ENCODE measurements around the gene ADGRD1.

Gene ADGRD1

DNA sequence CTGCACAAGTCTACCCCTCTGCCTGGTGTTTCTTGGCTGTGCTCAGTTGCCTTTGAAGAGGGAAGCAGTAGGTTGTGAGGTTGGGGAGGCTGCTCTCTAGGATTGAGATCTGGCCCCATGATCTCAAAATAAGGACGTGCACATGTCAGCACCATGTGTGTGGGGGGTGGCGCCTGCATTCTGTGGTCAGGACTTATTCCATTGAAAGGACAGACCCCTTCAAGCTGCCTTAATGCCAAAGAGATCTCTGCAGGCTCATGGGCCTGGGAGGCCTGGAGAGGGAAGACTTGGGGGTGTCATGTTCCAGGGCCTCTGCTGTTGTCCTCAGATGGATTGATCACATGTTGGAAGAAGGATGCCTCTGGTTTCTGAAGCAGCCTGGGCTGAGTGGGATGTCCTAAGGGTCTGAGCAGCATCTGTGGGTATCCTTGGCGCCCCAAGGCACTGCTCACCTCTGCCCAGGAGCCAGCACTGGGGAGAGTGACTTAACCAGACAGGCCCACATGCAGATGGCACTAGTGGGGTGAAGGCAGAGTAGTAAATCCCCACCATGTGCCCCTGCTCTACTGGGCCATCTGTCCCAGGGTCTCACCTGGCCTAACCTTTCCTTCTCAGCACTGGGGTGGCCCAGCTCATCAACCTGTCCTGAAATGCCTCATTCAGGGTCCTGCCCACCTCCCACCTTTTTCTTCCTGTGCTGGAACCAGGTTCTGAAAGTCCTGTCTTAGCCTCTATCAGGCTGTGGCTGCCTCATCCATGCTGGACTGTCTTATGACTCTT is 118.9 kb downstream of the ADGRD1 start:
- DNase-seq (ENCODE audit: low read depth in 2 of 2) = no peak

GRCh38 chr12:131074221-131075083 is 120.7 kb downstream of the ADGRD1 start:
- no peak for DNase-seq (ENCODE audit: low read depth in 2 of 2)

DNA sequence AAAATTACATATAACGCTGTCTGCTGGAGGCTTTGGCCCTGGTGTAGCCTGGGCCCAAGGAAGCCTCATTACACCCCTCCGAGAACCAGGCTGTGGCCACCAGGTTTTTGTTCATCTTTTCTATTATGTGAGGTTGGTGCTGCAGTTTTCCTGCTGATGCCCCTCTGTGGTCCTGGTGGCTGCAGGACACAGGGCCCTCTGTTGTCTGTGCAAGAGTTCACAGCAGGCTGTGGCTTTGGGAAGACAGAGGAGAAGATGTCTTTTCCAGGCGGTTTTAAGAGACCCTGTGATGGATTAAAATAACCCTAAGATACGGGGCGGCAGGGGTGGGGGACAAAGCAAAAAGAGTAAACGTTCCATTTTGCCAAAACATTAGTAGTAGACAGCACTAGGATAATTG is 121.5 kb downstream of the ADGRD1 start:
- DNase-seq (ENCODE audit: low read depth in 2 of 2) = no peak

- no peak for DNase-seq (ENCODE audit: low read depth in 2 of 2)
Observed at GRCh38 chr12:131075611-131076010, 121.9 kb downstream of the ADGRD1 start.

- no peak for DNase-seq (ENCODE audit: low read depth in 2 of 2)
Observed at GRCh38 chr12:131076296-131076695, 122.6 kb downstream of the ADGRD1 start.

GRCh38 chr12:131076791-131077747 is 123.4 kb downstream of the ADGRD1 start:
- DNase-seq (ENCODE audit: low read depth in 2 of 2) = no peak

DNA sequence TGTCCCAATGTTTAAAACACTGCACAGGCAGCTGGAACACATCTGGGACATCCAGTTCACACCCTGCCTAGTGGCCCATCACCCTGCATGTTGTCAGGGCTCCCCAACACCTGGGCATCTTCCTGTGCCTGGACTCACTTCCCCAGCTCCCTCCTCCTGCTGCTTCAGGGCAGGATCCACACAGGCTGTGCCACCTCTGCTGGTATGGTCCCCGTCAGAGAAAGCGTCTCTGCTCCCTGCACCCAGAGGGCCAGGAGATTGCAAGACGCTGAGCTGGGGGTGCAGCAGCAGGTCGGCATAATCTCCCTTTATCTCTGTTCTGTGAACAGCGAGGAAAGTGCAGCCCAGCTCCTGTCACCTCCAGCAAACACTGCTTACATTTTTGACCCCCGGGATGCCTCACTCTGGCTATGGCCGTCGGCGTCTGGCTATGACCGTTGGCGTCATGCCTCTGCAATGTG is 124.3 kb downstream of the ADGRD1 start:
- no peak for DNase-seq (ENCODE audit: low read depth in 2 of 2)

DNA sequence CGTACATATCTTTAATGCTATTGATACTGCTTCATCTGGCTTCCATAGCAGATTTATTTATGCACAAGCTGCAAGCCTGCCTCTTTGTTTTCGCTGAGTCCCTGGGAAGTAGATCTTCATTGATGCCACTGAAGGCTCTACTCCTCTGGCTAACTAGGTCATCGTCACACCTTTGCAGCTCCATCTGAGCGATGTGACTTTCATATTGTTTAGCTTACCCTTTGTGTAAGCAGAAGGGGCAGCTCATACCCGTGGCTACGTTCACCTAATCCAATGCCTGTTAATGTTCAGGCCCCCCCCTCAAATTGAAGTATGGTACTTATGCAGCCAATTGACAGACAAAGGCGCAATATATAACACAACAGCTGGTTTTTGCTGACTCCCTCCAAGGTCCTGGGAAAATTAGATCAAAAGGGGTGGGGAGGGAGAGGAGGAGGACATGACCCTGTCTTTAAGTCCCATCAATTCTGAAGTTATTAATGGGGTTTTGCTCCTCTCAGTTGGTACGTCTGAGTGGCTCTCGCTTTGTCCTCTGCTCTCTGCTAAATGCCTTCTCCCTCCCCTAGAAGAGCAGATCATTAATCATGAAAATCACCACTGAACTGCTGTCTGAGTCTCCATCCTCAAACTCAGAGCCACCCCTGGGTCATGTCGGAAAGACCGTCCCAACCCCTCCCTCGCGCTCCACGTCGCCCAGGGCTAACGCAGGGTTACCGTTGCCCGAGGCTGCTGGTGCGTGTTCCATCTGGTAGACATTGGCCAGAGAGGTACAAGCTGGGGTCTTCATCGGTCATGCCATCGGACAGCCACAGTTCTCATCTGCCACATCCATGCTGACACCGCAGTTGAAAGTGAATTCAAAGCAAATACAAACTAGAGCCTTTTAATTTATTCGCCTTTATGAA is 128.8 kb downstream of the ADGRD1 start:
- no peak for DNase-seq (ENCODE audit: low read depth in 2 of 2)

DNA sequence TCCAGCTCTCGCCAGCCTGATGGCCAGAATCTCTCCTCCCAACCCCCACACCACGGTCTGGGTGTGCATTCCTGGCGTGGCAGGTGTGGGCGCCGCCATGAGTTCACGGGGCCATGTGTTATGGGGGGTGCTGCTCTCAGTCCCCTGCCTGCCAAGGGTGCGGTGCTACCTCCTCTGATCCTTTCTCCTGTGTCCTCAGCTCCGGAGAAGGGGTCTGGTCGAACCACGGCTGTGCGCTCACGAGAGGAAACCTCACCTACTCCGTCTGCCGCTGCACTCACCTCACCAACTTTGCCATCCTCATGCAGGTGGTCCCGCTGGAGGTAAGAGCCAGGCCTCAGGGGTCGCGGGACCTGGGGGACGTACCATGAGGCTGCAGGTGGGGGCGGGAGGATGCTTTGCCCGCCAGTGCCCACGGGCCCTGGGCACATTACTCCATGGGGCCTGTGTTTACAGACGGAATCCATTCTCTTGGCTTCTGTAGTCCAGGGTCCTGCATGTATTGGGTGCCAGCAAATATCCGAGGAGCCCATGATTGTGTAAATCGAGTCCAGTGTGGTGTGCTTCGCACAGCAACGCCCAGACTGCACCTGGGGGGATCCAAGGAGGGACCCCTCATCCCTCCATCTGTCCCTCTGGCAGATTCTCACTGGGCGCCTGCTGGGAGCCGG is 130.8 kb downstream of the ADGRD1 start:
- DNase-seq (ENCODE audit: low read depth in 2 of 2) = no peak

DNA sequence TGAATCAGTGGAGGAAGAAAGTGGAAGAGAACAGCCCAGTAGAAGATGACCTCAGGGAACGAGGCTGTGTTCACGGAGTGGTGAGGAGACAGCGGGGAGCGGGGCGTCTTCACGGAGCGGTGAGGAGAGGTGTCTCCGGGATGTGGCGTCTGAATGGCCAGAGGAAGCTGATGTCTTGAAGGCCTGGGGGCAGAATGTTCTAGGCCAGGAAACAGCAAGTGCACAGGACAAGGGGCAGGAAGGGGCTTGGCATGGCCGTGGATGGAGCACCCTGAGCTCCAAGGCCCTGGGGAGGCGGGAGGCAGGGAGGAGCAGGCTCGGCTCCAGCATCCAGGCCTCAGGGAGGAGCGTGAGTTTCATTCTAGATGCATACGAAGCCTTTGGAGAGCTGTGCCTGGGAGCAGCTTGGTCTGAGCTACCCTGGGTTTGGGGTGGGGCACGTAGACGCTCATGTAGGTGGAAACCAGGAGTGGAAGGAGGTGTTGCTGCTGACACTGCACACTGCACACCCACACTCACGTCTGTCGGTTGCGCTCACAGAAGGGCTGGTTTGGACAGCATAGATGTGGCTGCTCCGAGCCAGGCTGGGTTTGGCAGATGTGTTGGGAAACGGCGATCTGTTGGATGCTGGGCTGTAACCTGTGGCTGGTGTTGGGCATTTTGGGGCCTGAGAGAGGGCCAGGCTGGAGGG is 131.6 kb downstream of the ADGRD1 start:
- DNase-seq (ENCODE audit: low read depth in 2 of 2) = no peak

DNA sequence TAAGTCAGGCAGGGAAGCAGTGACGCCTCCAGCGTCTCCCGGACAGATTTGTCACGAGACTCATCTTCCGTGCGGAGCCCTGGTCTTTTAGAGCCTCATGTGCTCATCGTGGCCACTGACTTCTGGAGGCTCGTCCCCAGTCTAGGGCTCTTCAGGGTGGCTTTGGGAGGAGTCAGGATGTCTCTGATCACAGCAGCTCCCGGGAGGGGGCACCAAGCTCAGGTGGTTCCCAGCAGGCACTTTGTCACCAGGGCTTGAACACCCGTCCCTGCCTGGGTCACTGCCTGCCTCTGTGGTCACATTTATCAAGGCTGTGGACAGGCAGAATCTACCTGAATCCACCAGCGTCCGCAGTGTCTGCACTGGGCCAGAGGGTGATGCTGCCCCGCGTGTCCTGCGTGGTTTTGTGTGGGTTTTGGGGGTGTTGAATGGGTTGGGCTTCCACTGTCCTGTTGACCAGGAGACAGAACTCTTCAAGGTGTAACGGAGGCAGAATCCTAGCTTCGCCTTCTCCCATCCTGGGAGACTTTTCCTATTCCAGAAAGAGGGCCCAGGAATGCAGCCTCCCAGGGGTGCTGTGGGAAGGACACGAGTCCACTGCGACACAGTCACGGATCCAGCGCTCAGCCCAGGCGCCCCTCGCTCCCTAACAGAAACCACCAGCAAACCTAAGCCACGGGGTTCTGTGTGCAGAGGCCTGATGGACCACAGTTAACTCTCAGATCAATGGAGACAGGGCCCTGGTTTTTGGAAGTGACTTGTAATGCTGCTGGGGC is 132.3 kb downstream of the ADGRD1 start:
- DNase-seq (ENCODE audit: low read depth in 2 of 2) = no peak

DNA sequence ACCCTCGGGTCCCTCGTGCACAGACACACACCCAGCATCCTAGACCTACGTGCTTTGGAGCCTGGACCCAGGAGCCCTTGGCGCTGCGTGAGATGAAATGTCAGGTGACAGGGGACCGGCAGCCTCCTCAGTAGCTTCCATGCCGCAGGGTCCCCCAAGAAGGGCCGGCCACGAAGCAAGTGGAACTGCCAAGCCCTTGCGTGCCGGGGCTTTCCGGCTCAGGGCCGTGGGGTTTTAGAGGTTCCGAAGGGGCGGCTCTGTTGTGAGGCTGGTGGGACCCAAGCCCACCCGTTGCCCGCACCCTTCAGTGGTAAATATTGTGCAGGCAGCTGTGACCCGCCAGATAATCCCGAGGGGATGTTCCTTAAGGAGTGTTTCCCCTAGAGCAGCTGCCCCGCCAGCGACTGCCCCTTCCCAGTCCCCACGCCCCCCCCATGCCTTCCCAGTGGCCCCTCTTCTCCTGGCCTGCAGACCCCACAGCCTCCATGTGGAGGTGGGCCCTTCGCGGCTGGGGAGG is 133.7 kb downstream of the ADGRD1 start:
- DNase-seq (ENCODE audit: low read depth in 2 of 2) = no peak

DNA sequence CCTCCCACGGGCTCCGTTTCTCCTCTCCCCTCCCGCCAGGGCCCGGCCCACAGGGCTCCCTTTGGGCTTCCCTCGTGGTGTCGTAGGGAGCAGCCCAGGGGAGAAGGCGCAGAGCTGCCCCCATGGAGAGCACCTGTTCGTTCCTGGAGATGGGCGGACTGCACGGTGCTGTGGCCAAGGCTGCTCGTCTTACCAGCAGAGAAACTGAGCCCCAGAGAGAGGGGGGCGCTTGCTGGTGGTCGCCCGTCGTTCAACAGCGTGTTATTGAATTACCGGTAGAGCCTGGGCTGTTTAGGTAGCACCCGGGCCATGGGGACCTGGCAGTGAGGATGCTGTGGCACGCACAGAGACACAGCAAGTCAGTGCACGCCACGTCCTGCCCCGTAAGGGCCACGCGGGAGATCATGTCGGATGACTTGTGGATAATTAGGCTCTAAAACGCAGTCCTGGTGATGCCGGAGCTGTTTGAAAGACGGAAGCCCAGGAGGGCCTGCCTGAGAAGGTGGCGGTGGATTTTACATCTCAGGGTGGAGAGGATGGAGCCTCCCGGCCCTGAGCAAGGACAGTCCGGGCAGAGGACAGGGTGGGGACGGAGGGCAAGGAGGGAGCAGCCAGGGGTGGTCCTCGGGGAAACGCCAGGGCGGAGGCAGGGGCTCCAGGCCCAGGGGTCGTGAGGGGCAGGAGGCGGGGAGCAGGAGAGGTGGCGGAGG is 134.4 kb downstream of the ADGRD1 start:
- DNase-seq (ENCODE audit: low read depth in 2 of 2) = no peak

- DNase-seq (ENCODE audit: low read depth in 2 of 2) = no peak
Observed at GRCh38 chr12:131088701-131089530, 135.2 kb downstream of the ADGRD1 start.

GRCh38 chr12:131089531-131090273 is 136.0 kb downstream of the ADGRD1 start:
- no peak for DNase-seq (ENCODE audit: low read depth in 2 of 2)

All from stimulated activated CD4-positive, alpha-beta T cell treated with anti-CD3 and anti-CD28 coated beads, Interleukin-12 subunit alpha, Interleukin-12 subunit beta, amount 100 ng/mL, for 24 hours (primary cell).